WERI-Rb-1 (cell line): ENCODE measurements around the gene CIAO2B.

Experiments used
- DNase-seq: peaks from one replicate; pipeline ENCODE4 v3.0.0-alpha.2; 2020
- H3K27ac ChIP-seq: fragments of 250-450 bp; sonication (Bioruptor Pico); 2 replicates; pipeline ENCODE4 v1.5.1; 2020; ENCODE audit warnings: mild to moderate bottlenecking, moderate library complexity
- H3K27me3 ChIP-seq: fragments of 250-450 bp; sonication (Bioruptor Pico); 2 replicates; pipeline ENCODE4 v1.5.1; 2021; ENCODE audit warnings: mild to moderate bottlenecking, low read depth, moderate library complexity; ENCODE audit not compliant: insufficient read depth, severe bottlenecking
- H3K36me3 ChIP-seq: fragments of 250-450 bp; sonication (Bioruptor Pico); 2 replicates; pipeline ENCODE4 v1.5.1; 2020; ENCODE audit warnings: mild to moderate bottlenecking, moderate library complexity
- H3K4me3 ChIP-seq: 2 replicates; pipeline ENCODE4 v1.5.1; 2011; ENCODE audit warnings: low read depth, mild to moderate bottlenecking, control low read depth, low read length
- H3K9me3 ChIP-seq: fragments of 250-450 bp; sonication (Bioruptor Pico); 2 replicates; pipeline ENCODE4 v1.5.1; 2021; ENCODE audit warnings: mild to moderate bottlenecking, moderate library complexity; ENCODE audit not compliant: severe bottlenecking
- CTCF ChIP-seq: IDR thresholded peaks from 2 replicates; pipeline ENCODE4 v1.5.1; 2011; ENCODE audit warnings: low read depth, mild to moderate bottlenecking, control low read depth, inconsistent platforms, low read length

Gene CIAO2B

GRCh38 chr16:66913081-66913480 lies 21.1 kb downstream of the CIAO2B start:
- Histone ChIP-seq H3K9me3 (no peaks in the 10 kb centered on the region), H3K4me3 (no peak overlapping the region), H3K36me3 (no peaks in the 10 kb centered on the region), H3K27me3 (no peaks in the 10 kb centered on the region), H3K27ac (no peak overlapping the region)
- no peak for TF ChIP-seq CTCF
- DNase-seq = no peak

- H3K4me3 ChIP-seq = no peak overlapping the region
- DNase-seq = no peak
- no peaks in the 10 kb centered on the region for H3K9me3 ChIP-seq
- no peaks in the 10 kb centered on the region for H3K36me3 ChIP-seq
- no peak for TF ChIP-seq CTCF
- H3K27me3 ChIP-seq = no peaks in the 10 kb centered on the region
- no peak overlapping the region for H3K27ac ChIP-seq
These were observed 22.4 kb downstream of the CIAO2B start for GRCh38 chr16:66911801-66912200.

GRCh38 chr16:66911112-66911511 lies 23.1 kb downstream of the CIAO2B start:
- H3K9me3 ChIP-seq = no peaks in the 10 kb centered on the region
- H3K27ac ChIP-seq = no peak overlapping the region
- H3K27me3 ChIP-seq = no peaks in the 10 kb centered on the region
- H3K36me3 ChIP-seq = no peaks in the 10 kb centered on the region
- TF ChIP-seq CTCF = no peak
- no peak for DNase-seq
- H3K4me3 ChIP-seq = no peak overlapping the region

- Histone ChIP-seq H3K27me3 (no peaks in the 10 kb centered on the region), H3K36me3 (no peaks in the 10 kb centered on the region), H3K4me3 (no peak overlapping the region), H3K27ac (no peak overlapping the region; the same call in 1 of the 2 replicates), H3K9me3 (no peaks in the 10 kb centered on the region)
- TF ChIP-seq CTCF = no peak
- DNase-seq = no peak
These were observed 23.8 kb downstream of the CIAO2B start for GRCh38 chr16:66910175-66910940.

- H3K27ac ChIP-seq = no peak overlapping the region
- H3K9me3 ChIP-seq = no peaks in the 10 kb centered on the region
- no peaks in the 10 kb centered on the region for H3K36me3 ChIP-seq
- H3K4me3 ChIP-seq = no peak overlapping the region
- no peaks in the 10 kb centered on the region for H3K27me3 ChIP-seq
- no peak for DNase-seq
- no peak for TF ChIP-seq CTCF
These were observed 25.2 kb downstream of the CIAO2B start for GRCh38 chr16:66908762-66909559.
